HG03159 (cell line): ENCODE results near the gene PAFAH1B1.
"Not testable (repeated sequence)": the region's sequence is repeated elsewhere in the genome, so short reads cannot be mapped to it uniquely, and the experiment has no call there.

Source experiments
- ATAC-seq: cut with Tn5 transposase; IDR thresholded peaks from one replicate; pipeline ENCODE4 v1.9.1; 2021; ENCODE audit warnings: mild to moderate bottlenecking, moderate library complexity; ENCODE audit not compliant: unreplicated experiment

PAFAH1B1 gene

GRCh38 chr17:2634361-2634960 is 41.0 kb downstream of the PAFAH1B1 start:
- no peak for ATAC-seq

- ATAC-seq: no peak
These were observed 41.8 kb downstream of the PAFAH1B1 start for GRCh38 chr17:2635241-2635640.

DNA sequence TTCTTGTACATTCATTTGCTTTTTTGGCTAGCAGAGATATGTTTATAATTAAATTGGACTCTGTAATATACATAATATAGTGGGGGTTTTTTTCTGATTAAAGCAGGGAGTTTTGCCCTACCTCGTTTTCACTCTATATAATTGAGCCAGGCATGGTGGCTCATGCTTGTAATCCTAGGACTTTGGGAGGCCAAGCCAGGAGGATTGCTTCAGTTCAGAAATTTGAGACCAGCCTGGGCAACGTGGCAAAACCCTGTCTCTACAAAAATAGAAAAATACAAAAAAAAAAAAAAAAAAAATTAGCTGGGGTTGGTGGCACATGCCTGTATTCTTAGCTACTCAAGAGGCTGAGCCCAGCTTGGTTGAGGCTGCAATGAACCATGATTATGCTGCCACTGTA is 42.2 kb downstream of the PAFAH1B1 start:
- no peak for ATAC-seq

GRCh38 chr17:2636169-2636930 is 42.9 kb downstream of the PAFAH1B1 start:
- ATAC-seq: no peak

DNA sequence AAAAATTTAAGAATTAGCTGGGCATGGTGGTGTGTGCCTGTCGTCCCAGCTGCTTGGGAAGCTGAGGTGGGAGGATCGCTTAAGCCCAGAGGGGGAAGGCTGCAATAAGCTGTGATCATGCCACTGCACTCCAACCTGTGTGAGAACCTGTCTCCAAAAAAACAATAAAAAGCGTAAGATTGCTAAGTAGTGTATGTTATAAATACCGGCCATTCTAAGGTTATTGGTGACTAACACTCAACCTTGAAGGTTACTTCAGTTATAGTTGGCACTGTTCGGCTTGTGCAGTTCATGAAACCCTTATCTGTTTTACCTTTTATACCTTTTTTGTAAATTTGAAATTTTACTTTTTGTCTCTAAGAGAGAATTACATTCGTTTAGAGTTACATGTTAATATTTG is 44.0 kb downstream of the PAFAH1B1 start:
- ATAC-seq: no peak

DNA sequence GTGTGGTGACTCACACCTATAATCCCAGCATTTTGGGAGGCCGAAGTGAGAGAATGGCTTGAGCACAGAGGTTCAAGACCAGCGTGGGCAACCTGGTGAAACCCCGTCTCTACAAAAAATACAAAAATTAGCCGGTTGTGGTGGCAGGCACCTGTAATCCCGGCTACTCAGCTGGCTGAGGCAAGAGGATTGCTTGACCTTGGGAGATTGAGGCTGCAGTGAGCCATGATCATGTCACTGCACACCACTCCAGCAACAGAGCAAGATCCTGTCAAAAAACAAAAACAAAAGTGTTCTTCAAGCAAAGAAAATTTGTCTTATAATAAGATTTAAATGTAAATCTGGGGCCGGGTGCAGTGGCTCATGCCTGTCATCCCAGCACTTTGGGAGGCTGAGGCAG is 51.5 kb downstream of the PAFAH1B1 start:
- ATAC-seq: no peak

GRCh38 chr17:2647957-2648356 is 54.5 kb downstream of the PAFAH1B1 start:
- no peak for ATAC-seq

GRCh38 chr17:2649191-2649590 is 55.7 kb downstream of the PAFAH1B1 start:
- ATAC-seq: no peak

GRCh38 chr17:2652911-2653310 is 59.5 kb downstream of the PAFAH1B1 start:
- not testable (repeated sequence) for ATAC-seq

DNA sequence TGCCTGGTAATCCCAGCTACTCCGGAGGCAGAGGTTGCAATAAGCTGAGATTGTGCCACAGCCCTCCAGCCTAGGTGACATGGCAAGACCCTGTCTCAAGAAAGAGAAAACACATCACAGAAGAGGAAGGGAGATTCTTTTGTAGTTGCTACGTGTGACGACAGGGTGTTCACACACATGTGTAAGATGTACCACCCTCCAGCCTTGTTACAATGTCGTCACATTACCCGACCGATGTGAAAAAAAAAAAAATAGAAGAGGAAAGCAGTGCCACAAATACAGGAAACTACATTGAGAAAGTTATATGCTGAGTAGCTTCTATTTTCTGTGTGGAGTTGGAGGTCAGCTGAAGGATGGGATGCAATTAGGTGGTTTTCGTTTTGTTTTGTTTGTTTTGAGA is 62.1 kb downstream of the PAFAH1B1 start:
- ATAC-seq: no peak

DNA sequence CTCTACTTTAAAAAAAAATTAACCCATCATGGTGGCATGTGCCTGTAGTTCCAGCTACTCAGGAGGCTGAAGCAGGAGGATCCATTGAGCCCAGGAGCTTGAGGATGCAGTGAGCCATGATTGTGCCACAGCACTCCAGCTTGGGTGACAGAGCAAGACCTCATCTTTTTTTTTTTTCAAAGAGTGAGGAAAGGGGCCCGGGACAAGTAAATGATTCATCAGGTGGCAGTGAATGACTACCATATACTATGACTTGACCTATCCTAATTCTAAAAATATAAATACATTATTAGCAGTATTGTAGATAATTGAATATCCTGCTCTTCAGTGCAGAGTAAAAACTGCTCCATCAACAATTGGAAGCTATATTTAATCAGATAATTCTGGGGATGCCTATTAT is 62.8 kb downstream of the PAFAH1B1 start:
- ATAC-seq: no peak

- not testable (repeated sequence) for ATAC-seq
These were observed 65.9 kb downstream of the PAFAH1B1 start for GRCh38 chr17:2659337-2659736.

DNA sequence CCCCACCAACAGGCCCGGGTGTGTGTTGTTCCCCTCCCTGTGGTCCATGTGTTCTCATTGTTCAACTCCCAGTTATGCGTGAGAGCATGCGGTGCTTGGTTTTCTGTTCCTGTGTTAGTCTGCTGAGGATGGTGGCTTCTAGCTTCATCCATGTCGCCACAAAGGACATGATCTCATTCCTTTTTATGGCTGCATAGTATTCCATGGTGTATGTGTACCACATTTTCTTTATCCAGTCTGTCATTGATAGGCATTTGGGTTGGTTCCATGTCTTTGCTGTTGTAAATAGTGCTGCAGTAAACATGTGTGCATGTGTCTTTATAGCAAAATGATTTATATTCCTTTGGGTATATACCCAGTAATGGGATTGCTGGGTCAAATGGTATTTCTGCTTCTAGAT is 67.0 kb downstream of the PAFAH1B1 start:
- ATAC-seq: not testable (repeated sequence)

DNA sequence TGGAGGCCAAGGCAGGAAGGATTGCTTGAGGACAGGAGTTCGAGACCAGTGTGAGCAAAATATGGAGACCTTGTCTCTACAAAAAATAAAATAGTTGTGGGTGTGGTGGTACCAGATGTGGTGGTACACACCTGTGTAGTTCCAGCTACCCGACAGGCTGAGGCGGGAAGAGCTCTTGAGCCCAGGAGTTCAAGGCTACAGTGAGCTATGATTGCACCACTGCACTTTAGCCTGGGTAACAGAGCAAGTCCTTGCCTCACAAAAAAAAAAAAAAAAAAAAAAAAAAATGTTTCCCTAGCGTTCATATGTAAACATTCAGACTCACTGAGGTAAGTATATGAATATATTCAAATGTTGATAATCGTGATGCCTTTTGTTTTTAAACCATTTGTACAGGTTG is 78.6 kb downstream of the PAFAH1B1 start:
- no peak for ATAC-seq

GRCh38 chr17:2679247-2679646 is 85.8 kb downstream of the PAFAH1B1 start:
- ATAC-seq: not testable (repeated sequence)

- ATAC-seq: no peak
These were observed 87.5 kb downstream of the PAFAH1B1 start for GRCh38 chr17:2680961-2681360.

DNA sequence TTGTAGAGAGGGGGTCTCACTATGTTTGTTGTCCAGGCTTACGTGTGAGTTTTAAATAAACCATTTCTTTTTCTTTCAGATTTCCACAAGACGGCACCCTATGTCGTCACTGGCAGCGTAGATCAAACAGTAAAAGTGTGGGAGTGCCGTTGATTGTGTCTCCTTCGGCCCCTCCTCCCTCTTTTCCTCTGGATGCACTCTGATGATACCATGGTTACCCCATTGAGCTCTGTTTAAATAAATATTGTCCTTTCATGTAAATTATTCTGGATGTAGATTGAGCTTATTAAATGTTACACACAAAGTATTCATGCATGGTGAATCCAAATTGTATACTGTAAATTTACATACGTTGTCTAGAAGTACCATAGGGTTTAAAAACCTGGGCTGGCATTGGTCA is 88.2 kb downstream of the PAFAH1B1 start:
- no peak for ATAC-seq

GRCh38 chr17:2682176-2682938 is 88.9 kb downstream of the PAFAH1B1 start:
- ATAC-seq: no peak

- no peak for ATAC-seq
These were observed 90.5 kb downstream of the PAFAH1B1 start for GRCh38 chr17:2683912-2684311.

DNA sequence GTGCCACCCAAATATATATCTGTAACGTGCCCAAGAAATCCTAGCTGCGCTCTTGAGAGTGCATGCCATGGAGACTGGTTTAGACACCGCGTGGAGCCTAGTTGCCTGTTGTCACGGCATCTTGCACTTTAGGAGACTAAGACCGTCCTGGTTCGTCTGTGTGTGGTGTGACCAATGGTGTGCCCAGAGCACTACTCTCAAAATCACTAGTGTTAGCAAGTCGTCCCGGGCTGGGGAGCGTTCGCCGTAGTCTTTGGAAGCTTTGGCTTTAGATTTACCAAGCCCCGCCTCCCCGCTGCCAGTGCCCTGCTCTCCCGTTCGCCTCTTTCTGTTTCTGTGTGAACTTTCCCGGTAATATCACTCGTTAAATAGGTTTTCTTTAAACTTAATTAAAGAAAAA is 91.1 kb downstream of the PAFAH1B1 start:
- no peak for ATAC-seq

DNA sequence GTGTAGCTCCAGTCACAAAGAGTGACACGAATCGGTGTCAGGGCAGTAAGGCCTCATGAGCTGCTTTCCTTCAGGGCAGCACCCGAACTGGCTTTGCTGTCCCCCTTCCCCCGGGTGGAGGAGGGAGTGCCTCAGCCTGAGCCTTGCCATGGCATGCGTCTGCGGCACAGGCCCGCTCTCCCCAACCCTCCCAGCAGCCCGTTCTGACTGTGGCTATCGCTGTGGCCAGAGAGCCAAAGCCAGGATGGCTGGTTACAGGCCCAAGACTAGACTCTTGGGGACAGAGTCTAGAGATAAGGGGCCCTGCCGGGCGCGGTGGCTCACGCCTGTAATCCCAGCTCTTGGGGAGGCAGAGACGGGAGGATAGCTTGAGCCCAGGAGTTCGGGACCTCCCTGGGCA is 92.2 kb downstream of the PAFAH1B1 start:
- no peak for ATAC-seq

DNA sequence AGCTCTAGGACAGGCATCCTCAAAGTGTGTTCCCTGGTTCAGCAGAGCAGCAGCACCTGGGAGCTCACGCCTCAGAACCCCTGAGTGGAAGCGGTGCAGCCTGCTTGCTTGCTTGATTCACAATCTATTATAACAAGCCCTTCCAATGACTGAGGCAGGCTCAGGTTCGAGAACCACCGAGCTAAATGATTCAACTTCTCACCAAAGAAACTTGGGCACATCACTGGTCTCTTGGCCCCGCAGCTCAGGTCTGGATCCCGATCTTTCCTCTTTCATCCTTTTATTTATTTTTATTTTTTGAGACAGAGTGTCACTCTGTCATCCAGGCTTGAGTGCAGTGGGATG is 93.6 kb downstream of the PAFAH1B1 start:
- ATAC-seq: no peak
